Activated naive CD4-positive, alpha-beta T cell (primary cell): Measurements from ENCODE around the gene ING5.

ENCODE experiments used
- DNase-seq, 4 experiments: peaks; one replicate each; lab custom pipeline; 2025; lab: John Stamatoyannopoulos, UW

ING5 gene

GRCh38 chr2:241672243-241673188, 29.3 kb upstream of the ING5 start:
- no peak for DNase-seq

GRCh38 chr2:241673189-241673663, 28.6 kb upstream of the ING5 start:
- DNase-seq = no peak

GRCh38 chr2:241673797-241674725, 27.8 kb upstream of the ING5 start:
- DNase-seq = no peak

- DNase-seq = no peak
These were observed 26.0 kb upstream of the ING5 start for GRCh38 chr2:241675885-241676284.

GRCh38 chr2:241676665-241677064, 25.2 kb upstream of the ING5 start:
- DNase-seq = no peak

- no peak for DNase-seq
These were observed 24.4 kb upstream of the ING5 start for GRCh38 chr2:241677392-241677791.

GRCh38 chr2:241678307-241678706, 23.5 kb upstream of the ING5 start:
- DNase-seq = no peak

- no peak for DNase-seq
These were observed 22.9 kb upstream of the ING5 start for GRCh38 chr2:241678784-241679540.

GRCh38 chr2:241680044-241680443, 21.8 kb upstream of the ING5 start:
- DNase-seq = no peak

GRCh38 chr2:241680827-241681599, 20.8 kb upstream of the ING5 start:
- DNase-seq = no peak

- no peak for DNase-seq
These were observed 15.6 kb upstream of the ING5 start for GRCh38 chr2:241686324-241686649.

GRCh38 chr2:241686650-241687425, 15.0 kb upstream of the ING5 start, which contains the start of gene DTYMK:
TSS of gene DTYMK (minus strand) at chr2:241686815. CDS start at chr2:241686783, 32 bp downstream.
- peak; percentile 90 to 95 (median 92) for DNase-seq

GRCh38 chr2:241689306-241689705, 12.5 kb upstream of the ING5 start:
- peak in 1 of 4 experiments; percentile 29 for DNase-seq

GRCh38 chr2:241690202-241690717, 11.6 kb upstream of the ING5 start:
- DNase-seq = no peak

GRCh38 chr2:241692448-241692847, 9.4 kb upstream of the ING5 start:
- DNase-seq = no peak

GRCh38 chr2:241695651-241696050, 6.2 kb upstream of the ING5 start:
- no peak for DNase-seq

GRCh38 chr2:241701149-241701398, 765 bp upstream of the ING5 start:
- DNase-seq = no peak

- peak; percentile 79 to 85 (median 81) for DNase-seq
These were observed 554 bp downstream of the ING5 start for GRCh38 chr2:241702155-241703031.

- DNase-seq = no peak
These were observed 1.3 kb downstream of the ING5 start for GRCh38 chr2:241703032-241703604.
